Fibroblast of the aortic adventitia (primary cell): Measurements from ENCODE around the gene CNNM4. TPM values are rescaled to one million over a fixed set of nuclear protein-coding genes. Genes with fewer than 3 reads are reported as not detected.

ENCODE experiments used
- DNase-seq: peaks from one replicate; pipeline ENCODE4 v3.0.0-alpha.2; 2010; ENCODE audit warnings: low read depth
- H3K4me3 ChIP-seq: 2 replicates; pipeline ENCODE4 v1.5.1; 2011; ENCODE audit warnings: low read depth, mild to moderate bottlenecking, control low read depth, low read length, moderate library complexity
- CTCF ChIP-seq: IDR thresholded peaks from 2 replicates; pipeline ENCODE4 v1.5.1; 2011; ENCODE audit warnings: mild to moderate bottlenecking, low read length, control low read depth, inconsistent platforms; ENCODE audit not compliant: insufficient read depth
- total RNA-seq: library from RNA; depleted of rRNA; stranded (reverse); fragments of >200 nt; gene quantifications from 2 replicates; pipeline ENCODE4 v1.2.3, GENCODE V29; 2012; ENCODE audit warnings: low replicate concordance

Gene CNNM4
- total RNA-seq, 1 donor, result 3.8 TPM

- H3K4me3 ChIP-seq, result no peak overlapping the region
- no peak for TF ChIP-seq CTCF
- DNase-seq, result no peak
Observed at GRCh38 chr2:96756788-96757476, 3.8 kb upstream of the CNNM4 start.

GRCh38 chr2:96757477-96757860 is 3.2 kb upstream of the CNNM4 start:
- H3K4me3 ChIP-seq, result no peak overlapping the region
- TF ChIP-seq CTCF, result no peak
- no peak for DNase-seq

- H3K4me3 ChIP-seq, result no peak overlapping the region
- no peak for DNase-seq
- TF ChIP-seq CTCF, result no peak
Observed at GRCh38 chr2:96758987-96759386, 1.7 kb upstream of the CNNM4 start.

- no peak for DNase-seq
- no peak for TF ChIP-seq CTCF
- no peak overlapping the region for H3K4me3 ChIP-seq
Observed at GRCh38 chr2:96759548-96759947, 1.2 kb upstream of the CNNM4 start.

- DNase-seq, result peak; percentile 34
- no peak for TF ChIP-seq CTCF
Observed at GRCh38 chr2:96760986-96761832, 507 bp downstream of the CNNM4 start.

GRCh38 chr2:96762529-96763311 is 2.0 kb downstream of the CNNM4 start:
- H3K4me3 ChIP-seq, result peak overlapping the region; percentile 88
- TF ChIP-seq CTCF, result peak; percentile 10
- peak; percentile 19 for DNase-seq

More at GRCh38 chr2:96760986-96761832, 507 bp downstream of the CNNM4 start:
- peak overlapping the region; percentile 88 for H3K4me3 ChIP-seq
